Adrenal gland (tissue), 12 donors: ENCODE data around the gene CYP3A7. TPM values are rescaled to one million over a fixed set of nuclear protein-coding genes. Genes with fewer than 3 reads are reported as not detected.
"Not testable (repeated sequence)": the region's sequence is repeated elsewhere in the genome, so short reads cannot be mapped to it uniquely, and the experiment has no call there.

Experiments used
- DNase-seq, 7 donors: peaks; one replicate each; pipeline ENCODE4 v3.0.0-alpha.2; 2019 to 2020
- H3K27ac ChIP-seq, 5 donors: fragments of 200-600 bp; sonication (generic) in 4 of 5; 1 replicate in 3 of 5; 2 replicates in 2 of 5; pipeline versions ENCODE4 v1.5.1 to v1.8.0; 2016 to 2020; ENCODE audit warnings: mild to moderate bottlenecking in 1 of 5
- H3K27me3 ChIP-seq: fragments of 200-600 bp; 2 replicates; pipeline ENCODE4 v1.8.0; 2021
- H3K36me3 ChIP-seq, 2 donors: fragments of 200-600 bp; replicated peaks in 1 of 2; 1 replicate in 1 of 2; 2 replicates in 1 of 2; pipeline versions ENCODE4 v1.5.1 to v1.8.0; 2018 to 2022
- H3K4me1 ChIP-seq, 2 donors: fragments of 200-600 bp; replicated peaks in 1 of 2; 1 replicate in 1 of 2; 2 replicates in 1 of 2; pipeline versions ENCODE4 v1.5.1 to v1.8.0; 2018 to 2021
- H3K4me3 ChIP-seq, 4 donors: fragments of 200-600 bp; sonication (generic) in 3 of 4; one replicate each; pipeline ENCODE4 v1.5.1; 2016 to 2018
- H3K9me3 ChIP-seq, 3 donors: fragments of 200-600 bp; sonication (generic) in 1 of 3; replicated peaks in 1 of 3; 1 replicate in 2 of 3; 2 replicates in 1 of 3; pipeline versions ENCODE4 v1.5.1 to v1.8.0; 2016 to 2021
- CTCF ChIP-seq, 6 experiments: fragments of 450-650 bp in 4 of 6; fragments of 200-600 bp in 2 of 6; sonication (generic) in 1 of 6; IDR thresholded peaks; 1 replicate in 5 of 6; 2 replicates in 1 of 6; pipeline versions ENCODE4 v1.5.1 to v1.8.0; 2016 to 2021; ENCODE audit warnings: antibody characterized with exemption in 6 of 6, mild to moderate bottlenecking in 2 of 6, moderate library complexity in 1 of 6
- POLR2A ChIP-seq, 2 donors: fragments of 450-650 bp; IDR thresholded peaks; one replicate each; pipeline ENCODE4 v1.6.1; 2017; ENCODE audit warnings: antibody characterized with exemption in 2 of 2, mild to moderate bottlenecking in 2 of 2, moderate library complexity in 1 of 2
- WGBS, 4 donors: extraction: QIAGEN DNeasy Blood & Tissue Kit in 2 of 4; methylation state at CpG; one replicate each; pipeline versions ENCODE4 v1.1.5 to v1.1.7; 2013 to 2017; 5-methylcytosine and 5-hydroxymethylcytosine counted together
- intact Hi-C, 2 donors: fragments of 100-400 bp; cut with DNase I; formaldehyde crosslinking; loops; one replicate each; pipeline versions ENCODE4 v1.14.1 to v1.15.0; 2022 to 2023
- polyA plus RNA-seq, 3 donors: library from polyadenylated mRNA; stranded (reverse); fragments of 200-250 nt in 2 of 3; fragments of 350-450 nt in 1 of 3; fragmentation: Illumina TruSeq in 1 of 3; extraction: RNeasy Lipid Tissue Mini Kit (QIAGEN cat#74804) in 1 of 3; gene quantifications; one replicate each; pipeline ENCODE4 v1.2.3, GENCODE V29; 2013 to 2014
- total RNA-seq, 9 donors: library from RNA; depleted of rRNA in 4 of 9; stranded (reverse); fragments of >200 nt in 4 of 9; fragments of 120-200 nt in 1 of 9; fragmentation: NEBNext Ultra II Directional in 1 of 9; extraction: Animal tissue kit (Norgen Biotek cat#: 25700) in 1 of 9; gene quantifications; one replicate each; pipeline versions ENCODE4 v1.1.0 to v1.2.4, GENCODE V29; 2013 to 2023
- donor health status: healthy with polysubstance abuse.
- donor health status: Bipolar disorder and iron deficiency.
- donor health status: DM: yes; HTN: yes; CAD: no.
- donor health status: DM: no; HTN: no; CAD: no.
- donor health status: DM: no; HTN: no; CAD: no.
- donor health status: DM: yes; HTN: yes; CAD: no.

CYP3A7 gene
- total and polyA plus RNA-seq, 12 donors = 0.09 to 3.0 (median 0.65) TPM; not detected in 3

GRCh38 chr7:99762680-99763327, 27.8 kb upstream of the CYP3A7 start:
- TF ChIP-seq CTCF (IDR thresholded peaks at IDR 0.05) (no peak), POLR2A (IDR thresholded peaks at IDR 0.05) (no peak)
- peak; percentile 46 to 80 (median 69) for DNase-seq
- no peaks in the 10 kb centered on the region for H3K27me3 ChIP-seq
- intact Hi-C loops = no loop called here
- no peak overlapping the region for H3K4me3 ChIP-seq
- 48 to 62% (median 59%) methylated on average over 7 of the region's 7 CpGs for WGBS, 4 donors
- H3K9me3 ChIP-seq = no peaks in the 10 kb centered on the region
- no peaks in the 10 kb centered on the region for H3K4me1 ChIP-seq
- no peaks in the 10 kb centered on the region for H3K36me3 ChIP-seq
- no peak overlapping the region for H3K27ac ChIP-seq

GRCh38 chr7:99755085-99755484, 20.1 kb upstream of the CYP3A7 start:
- intact Hi-C loops = no loop called here
- Histone ChIP-seq H3K4me3 (no peak overlapping the region), H3K4me1 (peaks cover 8 to 24% of the 10 kb centered on the region in 2 donors), H3K27me3 (no peaks in the 10 kb centered on the region), H3K36me3 (no peaks in the 10 kb centered on the region), H3K9me3 (no peaks in the 10 kb centered on the region), H3K27ac (no peak overlapping the region)
- TF ChIP-seq CTCF (IDR thresholded peaks at IDR 0.05) (no peak), POLR2A (IDR thresholded peaks at IDR 0.05) (no peak)
- DNase-seq = no peak
- WGBS, 4 donors = 76 to 92% (median 78%) methylated on average over 1 of the region's 1 CpG

- Histone ChIP-seq H3K27ac (peak overlapping the region in 2 of 5 donors; percentile 21 to 40), H3K9me3 (no peaks in the 10 kb centered on the region), H3K4me1 (peaks cover 8 to 24% of the 10 kb centered on the region in 2 donors), H3K4me3 (no peak overlapping the region), H3K27me3 (no peaks in the 10 kb centered on the region), H3K36me3 (no peaks in the 10 kb centered on the region)
- intact Hi-C loops = no loop called here
- TF ChIP-seq CTCF (IDR thresholded peaks at IDR 0.05) (no peak), POLR2A (IDR thresholded peaks at IDR 0.05) (peak in 1 of 2 donors; percentile 74)
- DNase-seq = peak; percentile 24 to 72 (median 40)
- 34 to 49% (median 41%) methylated on average over 2 to 3 of the region's 3 CpGs for WGBS, 4 donors
These were observed 17.4 kb upstream of the CYP3A7 start for GRCh38 chr7:99752356-99752755.

- H3K4me1 ChIP-seq = peaks cover 8 to 24% of the 10 kb centered on the region in 2 donors
- H3K4me3 ChIP-seq, H3K27me3 ChIP-seq, H3K36me3 ChIP-seq, H3K9me3 ChIP-seq, intact Hi-C loops: not testable (repeated sequence)
- 3 to 20% (median 5%) methylated on average over 4 to 5 of the region's 5 CpGs for WGBS, 4 donors
- peak in 4 of 7 donors; percentile 27 to 50 (median 35) for DNase-seq
- peak overlapping the region in 1 of 5 donors; percentile 40 for H3K27ac ChIP-seq
These were observed 16.5 kb upstream of the CYP3A7 start for GRCh38 chr7:99751322-99752052.
